Measurements from ENCODE around the gene TANK.

The TANK gene

GRCh38 chr2:161134547-161135518 is 25.4 kb upstream of the TANK start:
- no peak for DNase-seq

DNA sequence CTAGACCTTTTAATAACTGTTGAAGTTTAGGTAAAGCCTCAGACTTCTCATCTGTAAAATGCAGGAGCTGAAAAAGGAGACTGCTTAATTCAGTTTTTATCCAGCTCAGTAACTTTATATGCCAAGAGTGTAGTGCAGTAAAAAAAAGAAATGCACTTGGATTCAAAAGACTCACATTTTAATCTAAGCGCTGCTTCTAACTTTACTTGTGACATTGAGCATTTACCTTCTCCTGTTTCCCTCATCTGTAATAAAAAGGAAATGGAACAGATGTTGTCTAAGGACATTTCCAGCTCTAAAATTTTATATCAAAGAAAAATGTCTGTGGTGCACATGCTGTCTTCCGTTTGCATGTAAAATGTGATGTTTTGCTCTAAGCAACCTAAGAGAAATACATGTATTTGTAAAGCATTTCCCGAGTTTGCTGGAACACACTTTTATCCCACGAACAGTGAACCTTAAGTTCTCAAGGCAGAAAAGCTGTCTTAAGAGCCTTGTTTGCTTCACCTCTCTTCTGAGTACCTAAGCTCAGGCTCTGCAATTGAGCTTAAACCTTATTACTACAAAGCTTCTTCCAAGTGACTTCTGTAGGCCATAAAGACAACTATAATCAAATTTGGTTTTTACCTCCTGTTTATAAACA is 24.2 kb upstream of the TANK start:
- no peak for DNase-seq

DNA sequence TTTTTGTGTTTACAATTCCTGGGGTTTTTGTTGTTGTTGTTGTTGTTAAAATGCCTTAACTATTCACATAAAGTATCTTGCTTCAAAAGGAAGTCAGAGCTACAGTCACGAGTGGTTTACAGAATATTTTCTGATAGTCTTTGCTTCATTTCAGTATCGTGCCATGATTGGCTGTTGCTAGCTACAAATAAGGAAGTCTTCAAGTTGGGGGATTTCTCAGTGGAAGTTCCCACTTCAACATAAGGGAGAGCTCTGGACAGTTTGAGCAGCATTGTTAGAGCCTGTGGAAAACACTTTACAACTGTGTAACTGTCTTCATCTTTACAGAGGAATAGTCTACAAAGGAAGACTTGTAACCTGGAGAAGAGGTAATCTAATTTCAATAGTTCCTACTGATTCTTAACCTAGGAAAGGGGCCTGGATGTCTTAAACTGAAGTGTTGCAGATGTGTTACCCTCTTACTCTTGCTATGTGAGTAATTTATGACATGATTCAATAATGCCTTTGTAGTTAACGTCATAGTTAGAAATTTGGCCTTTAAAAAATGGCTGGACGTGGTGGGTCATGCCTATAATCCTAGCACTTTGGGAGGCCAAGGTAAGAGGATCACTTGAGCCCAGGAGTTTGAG is 23.4 kb upstream of the TANK start:
- DNase-seq: no peak

DNA sequence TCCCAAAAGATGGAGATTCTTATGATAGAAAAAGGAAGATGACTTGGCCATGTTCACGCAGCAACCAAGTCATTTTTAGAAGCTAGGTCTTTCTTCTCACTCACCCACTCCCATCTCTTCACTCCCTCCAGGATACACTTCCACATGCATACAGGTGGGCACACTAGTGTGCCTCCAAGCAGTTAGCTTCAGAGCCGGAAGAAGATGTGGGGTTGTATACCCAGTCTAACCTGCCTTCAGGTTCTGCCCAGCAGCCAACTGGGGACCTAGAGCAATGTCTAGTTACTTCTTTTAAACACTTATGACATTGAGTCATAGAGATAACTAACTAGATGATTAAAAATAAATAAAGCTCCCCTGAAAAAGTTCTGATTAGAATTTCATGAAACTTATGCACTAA is 21.8 kb upstream of the TANK start:
- DNase-seq: no peak

GRCh38 chr2:161139098-161139987 is 20.9 kb upstream of the TANK start:
- no peak for DNase-seq

DNA sequence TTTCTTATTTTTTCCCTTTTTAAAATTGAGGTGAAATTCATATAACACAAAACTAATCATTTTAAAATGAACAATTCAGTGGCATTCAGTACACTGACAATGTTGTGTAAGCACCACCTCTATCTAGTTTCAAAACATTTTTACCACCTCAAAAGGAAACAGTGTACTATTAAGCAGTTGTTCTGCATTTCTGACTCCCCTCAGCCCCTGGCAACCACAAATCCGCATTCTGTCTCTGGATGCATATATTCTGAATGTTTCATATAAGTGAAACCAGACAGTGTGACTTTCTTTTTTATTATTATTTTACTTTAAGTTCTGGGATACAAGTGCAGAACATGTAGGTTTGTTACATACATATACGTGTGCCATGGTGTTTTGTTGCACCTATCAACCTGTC is 19.2 kb upstream of the TANK start:
- DNase-seq: no peak

DNA sequence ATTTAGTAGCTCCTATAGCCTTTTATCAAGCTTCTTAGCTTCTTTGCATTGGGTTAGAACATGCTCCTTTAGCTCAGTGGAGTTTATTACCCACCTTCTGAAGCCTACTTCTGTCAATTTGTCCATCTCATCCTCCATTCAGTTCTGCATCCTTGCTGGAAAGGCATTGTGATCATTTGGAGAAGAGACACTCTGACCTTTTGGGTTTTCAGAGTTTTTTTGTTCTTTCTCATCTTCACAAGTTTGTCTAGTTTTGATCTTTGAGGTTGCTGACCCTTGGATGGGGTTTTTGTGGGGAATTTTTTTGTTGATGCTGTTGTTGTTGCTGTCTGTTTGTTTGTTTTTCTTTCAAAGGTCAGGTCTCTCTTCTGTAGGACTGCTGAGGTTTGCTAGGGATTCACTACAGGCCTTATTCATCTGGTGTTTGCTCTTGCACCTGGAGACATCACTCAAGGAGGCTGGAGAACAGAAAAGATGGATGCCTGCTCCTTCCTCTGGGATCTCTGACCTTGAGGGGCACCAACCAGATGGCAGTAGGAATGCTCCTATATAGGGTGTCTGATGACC is 13.9 kb upstream of the TANK start:
- no peak for DNase-seq

- no peak for DNase-seq
Measured at GRCh38 chr2:161146996-161147395, 13.2 kb upstream of the TANK start.

- no peak for DNase-seq
Measured at GRCh38 chr2:161147856-161148255, 12.4 kb upstream of the TANK start.

DNA sequence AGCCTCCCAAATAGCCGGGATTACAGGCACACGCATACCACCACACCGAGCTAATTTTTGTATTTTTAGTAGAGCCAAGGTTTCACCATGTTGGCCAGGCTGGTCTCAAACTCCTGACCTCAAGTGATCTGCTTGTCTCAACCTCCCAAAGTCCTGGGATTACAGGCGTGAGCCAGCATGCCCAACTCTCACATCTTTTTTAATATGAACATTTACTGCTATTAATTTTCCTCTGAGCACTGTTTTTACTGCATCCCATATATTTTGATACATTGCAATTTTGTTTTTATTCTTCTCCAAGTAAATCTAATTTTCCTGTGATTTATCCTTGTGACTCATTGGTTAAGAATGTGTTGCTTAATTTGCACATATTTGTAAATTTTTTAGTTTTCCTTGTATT is 9.5 kb upstream of the TANK start:
- no peak for DNase-seq

DNA sequence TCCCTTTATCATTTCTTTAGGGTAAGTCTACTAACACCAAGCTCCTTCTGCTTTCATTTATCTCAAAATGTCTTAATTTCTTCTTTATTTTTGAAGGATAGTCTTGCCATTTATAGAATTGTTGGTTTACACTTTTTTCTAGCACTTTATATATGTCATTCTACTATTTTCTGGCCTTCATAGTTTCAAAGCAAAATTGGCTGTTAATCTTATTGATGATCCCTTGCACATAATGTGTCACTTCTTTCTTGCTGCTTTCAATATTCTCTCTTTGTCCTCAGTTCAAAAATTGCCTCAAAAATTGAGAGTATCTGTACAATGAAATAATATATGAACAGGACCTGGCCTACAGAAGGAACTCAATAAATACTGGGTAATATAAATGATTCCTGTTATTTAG is 7.9 kb upstream of the TANK start:
- no peak for DNase-seq

DNA sequence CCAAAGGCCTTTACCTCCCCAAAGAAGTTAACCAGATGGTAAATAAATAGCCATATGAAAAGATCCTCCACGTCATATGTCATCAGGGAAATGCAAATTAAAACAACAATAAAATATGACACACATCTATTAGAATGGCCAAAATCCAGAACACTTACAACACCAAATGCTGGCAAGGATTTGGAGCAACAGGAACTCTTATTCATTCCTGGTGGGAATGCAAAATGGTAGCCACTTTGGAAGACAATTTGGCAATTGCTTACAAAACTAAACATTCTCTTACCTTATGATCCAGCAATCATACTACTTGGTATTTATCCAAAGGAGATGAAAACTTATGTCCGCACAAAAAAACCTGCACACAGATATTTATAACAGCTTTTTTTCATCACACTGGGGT is 1.3 kb upstream of the TANK start:
- DNase-seq: no peak

DNA sequence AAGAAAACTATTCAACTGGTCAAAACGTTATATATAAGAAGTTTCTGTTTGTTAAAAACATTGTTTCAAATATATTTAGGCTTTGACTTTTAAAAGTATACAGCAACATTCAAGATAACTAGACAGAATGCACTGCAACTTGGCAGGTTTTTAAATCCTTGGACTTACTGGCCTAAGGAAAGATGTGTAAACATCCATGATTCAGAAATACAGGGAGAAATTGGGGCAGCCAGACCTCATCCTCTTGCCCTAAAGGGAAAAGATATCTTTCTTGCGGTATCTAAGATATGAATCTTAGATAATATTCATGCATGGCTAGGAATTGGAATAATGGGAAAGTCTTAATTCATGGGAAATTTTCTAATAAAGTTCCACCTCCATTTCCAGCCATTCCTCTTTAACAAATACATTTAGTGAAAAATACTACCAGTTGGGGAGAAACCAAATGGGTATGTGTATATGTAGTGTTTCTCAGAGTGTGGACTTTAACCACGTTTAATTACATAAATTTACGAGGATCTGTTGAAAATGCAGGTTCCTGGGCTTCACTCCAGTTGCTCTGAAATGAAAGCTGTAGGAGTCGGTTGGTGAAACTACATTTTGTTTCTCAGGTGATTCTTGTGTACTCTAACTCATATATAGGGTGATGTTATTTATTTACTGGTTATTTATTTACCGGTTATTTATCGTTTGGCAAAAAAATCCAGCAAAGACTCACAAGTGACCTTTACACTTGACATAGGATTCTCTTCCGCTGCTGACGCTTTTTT is 587 bp upstream of the TANK start:
- DNase-seq: no peak

GRCh38 chr2:161161074-161161706 is 962 bp downstream of the TANK start:
- no peak for DNase-seq

GRCh38 chr2:161163440-161163839 is 3.2 kb downstream of the TANK start:
- DNase-seq: no peak

GRCh38 chr2:161164161-161164560 is 3.9 kb downstream of the TANK start:
- no peak for DNase-seq

GRCh38 chr2:161165266-161165665 is 5.0 kb downstream of the TANK start:
- no peak for DNase-seq

GRCh38 chr2:161165811-161166210 is 5.6 kb downstream of the TANK start:
- no peak for DNase-seq

GRCh38 chr2:161166538-161167409 is 6.5 kb downstream of the TANK start:
- no peak for DNase-seq

DNA sequence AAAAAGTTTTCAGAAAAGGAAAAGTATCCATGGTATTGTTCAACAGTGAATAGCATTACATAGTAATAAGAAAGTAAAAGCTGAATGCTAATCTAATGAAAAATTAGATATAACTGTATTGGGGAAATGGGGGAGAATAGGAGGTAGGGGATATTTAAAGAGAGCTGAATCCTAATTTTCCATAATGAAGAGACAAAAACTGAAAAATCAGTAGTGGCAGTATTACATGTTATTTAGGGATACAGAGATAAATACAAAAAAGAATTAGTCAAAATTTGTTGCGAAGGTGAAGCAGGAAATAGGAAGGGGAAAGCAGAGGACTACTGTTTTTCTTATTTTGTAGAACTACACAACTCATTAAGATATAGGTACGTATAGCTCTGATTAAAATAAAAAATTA is 9.1 kb downstream of the TANK start:
- no peak for DNase-seq
